Ishikawa (cell line): Measurements from ENCODE around the gene VTI1A.

Experiments used
- EGR1 ChIP-seq: IDR thresholded peaks from 2 replicates; pipeline ENCODE4 v1.6.1; 2012
- EP300 ChIP-seq: IDR thresholded peaks from 2 replicates; pipeline ENCODE4 v1.6.1; 2012; ENCODE audit warnings: borderline replicate concordance
- MAX ChIP-seq: IDR thresholded peaks from 2 replicates; pipeline ENCODE4 v1.6.1; 2012
- REST ChIP-seq: IDR thresholded peaks from 2 replicates; pipeline ENCODE4 v1.6.1; 2012; ENCODE audit warnings: low read depth, mild to moderate bottlenecking
- YY1 ChIP-seq: IDR thresholded peaks from 2 replicates; pipeline ENCODE4 v1.6.1; 2012; ENCODE audit warnings: low read depth

GRCh38 chr10:112649006-112649821 lies 202.2 kb downstream of the VTI1A start:
- TF ChIP-seq YY1: no peak
- no peak for TF ChIP-seq EGR1
- no peak for TF ChIP-seq EP300
- no peak; the same call in 1 of the 2 replicates for TF ChIP-seq REST
- no peak for TF ChIP-seq MAX
